ENCODE results near the gene ZNF195.
A peak's percentile ranks its signal among the peaks of the same experiment; 100 is the strongest.
"Not testable (repeated sequence)": the region's sequence is repeated elsewhere in the genome, so short reads cannot be mapped to it uniquely, and the experiment has no call there.

Gene ZNF195

GRCh38 chr11:3346587-3346986 is 32.4 kb downstream of the ZNF195 start:
- DNase-seq, result no peak

- DNase-seq, result no peak
Measured at GRCh38 chr11:3345736-3346135, 33.2 kb downstream of the ZNF195 start.

- no peak for DNase-seq
Measured at GRCh38 chr11:3344327-3345174, 34.4 kb downstream of the ZNF195 start.

GRCh38 chr11:3342709-3343108 is 36.2 kb downstream of the ZNF195 start:
- no peak for DNase-seq

GRCh38 chr11:3341298-3341697 is 37.6 kb downstream of the ZNF195 start:
- DNase-seq, result peak; percentile 47

GRCh38 chr11:3340025-3340424 is 38.9 kb downstream of the ZNF195 start:
- DNase-seq, result no peak

GRCh38 chr11:3339340-3339624 is 39.7 kb downstream of the ZNF195 start:
- no peak for DNase-seq

GRCh38 chr11:3338569-3339339 is 40.2 kb downstream of the ZNF195 start:
- DNase-seq, result no peak

- not testable (repeated sequence) for DNase-seq
Measured at GRCh38 chr11:3336420-3336819, 42.5 kb downstream of the ZNF195 start.

GRCh38 chr11:3333157-3333556 is 45.8 kb downstream of the ZNF195 start:
- not testable (repeated sequence) for DNase-seq

GRCh38 chr11:3331078-3331477 is 47.9 kb downstream of the ZNF195 start:
- not testable (repeated sequence) for DNase-seq

- not testable (repeated sequence) for DNase-seq
Measured at GRCh38 chr11:3330064-3330463, 48.9 kb downstream of the ZNF195 start.

GRCh38 chr11:3328503-3328902 is 50.4 kb downstream of the ZNF195 start:
- DNase-seq, result not testable (repeated sequence)

GRCh38 chr11:3326450-3326849 is 52.5 kb downstream of the ZNF195 start:
- not testable (repeated sequence) for DNase-seq

- DNase-seq, result not testable (repeated sequence)
Measured at GRCh38 chr11:3324724-3325123, 54.2 kb downstream of the ZNF195 start.

All from COR-L47 (cell line).